Hindlimb muscle (tissue), 1 donor: ENCODE data around the gene ZCCHC14. TPM values are rescaled to one million over a fixed set of nuclear protein-coding genes. Genes with fewer than 3 reads are reported as not detected.
"Not testable (repeated sequence)": the region's sequence is repeated elsewhere in the genome, so short reads cannot be mapped to it uniquely, and the experiment has no call there.

Source experiments
- DNase-seq: peaks from one replicate; pipeline ENCODE4 v3.0.0-alpha.2; 2013
- polyA plus RNA-seq: library from polyadenylated mRNA; unstranded; fragments of 120-200 nt; gene quantifications from one replicate; pipeline ENCODE4 v1.2.1, GENCODE V29; 2013; ENCODE audit not compliant: insufficient read length

ZCCHC14 gene
- polyA plus RNA-seq, 1 donor = 23.1 TPM

GRCh38 chr16:87407511-87408112, 85.2 kb downstream of the ZCCHC14 start:
- DNase-seq = no peak

GRCh38 chr16:87406495-87407088, 86.2 kb downstream of the ZCCHC14 start:
- DNase-seq = no peak

- no peak for DNase-seq
Observed at GRCh38 chr16:87404764-87405625, 87.8 kb downstream of the ZCCHC14 start.

- no peak for DNase-seq
Observed at GRCh38 chr16:87395181-87395842, 97.5 kb downstream of the ZCCHC14 start.

- DNase-seq = no peak
Observed at GRCh38 chr16:87393680-87394055, 99.2 kb downstream of the ZCCHC14 start.

- peak; percentile 48 for DNase-seq
Observed at GRCh38 chr16:87392821-87393679, 99.8 kb downstream of the ZCCHC14 start.

GRCh38 chr16:87391950-87392820, 100.6 kb downstream of the ZCCHC14 start, which contains the start of gene MAP1LC3B:
Gene MAP1LC3B, plus strand, starts transcription at chr16:87392336. Its CDS starts 92 bp downstream, at chr16:87392428.
- DNase-seq = peak; percentile 99

- DNase-seq = peak; percentile 66
Observed at GRCh38 chr16:87391324-87391949, 101.4 kb downstream of the ZCCHC14 start.

- DNase-seq = no peak
Observed at GRCh38 chr16:87390641-87391323, 102.0 kb downstream of the ZCCHC14 start.

- DNase-seq = not testable (repeated sequence)
Observed at GRCh38 chr16:87389914-87390313, 102.9 kb downstream of the ZCCHC14 start.

GRCh38 chr16:87389245-87389644, 103.6 kb downstream of the ZCCHC14 start:
- no peak for DNase-seq

GRCh38 chr16:87388818-87389134, 104.0 kb downstream of the ZCCHC14 start:
- no peak for DNase-seq

- DNase-seq = peak; percentile 96
Observed at GRCh38 chr16:87387942-87388817, 104.6 kb downstream of the ZCCHC14 start.

GRCh38 chr16:87384875-87385167, 108.0 kb downstream of the ZCCHC14 start:
- not testable (repeated sequence) for DNase-seq

GRCh38 chr16:87384162-87384874, 108.5 kb downstream of the ZCCHC14 start:
- DNase-seq = peak; percentile 52

GRCh38 chr16:87383505-87384161, 109.2 kb downstream of the ZCCHC14 start, which contains the start of gene FBXO31:
Gene FBXO31, minus strand, starts transcription at chr16:87383776. Its CDS starts 32 bp downstream, at chr16:87383744.
- peak; percentile 92 for DNase-seq

GRCh38 chr16:87382023-87382785, 110.6 kb downstream of the ZCCHC14 start:
- DNase-seq = no peak
